GM06990 (cell line): ENCODE data around the gene CDC14A.

Experiments used
- DNase-seq: peaks from one replicate; pipeline ENCODE4 v3.0.0-alpha.2; 2011; ENCODE audit not compliant: insufficient read length; ENCODE audit errors: extremely low read depth
- H3K27me3 ChIP-seq: replicated peaks from 2 replicates; pipeline ENCODE4 v1.6.0; 2011; ENCODE audit warnings: low read length; ENCODE audit not compliant: control insufficient read depth, insufficient read depth
- H3K36me3 ChIP-seq: 2 replicates; pipeline ENCODE4 v1.5.1; 2011; ENCODE audit warnings: low read length; ENCODE audit not compliant: control insufficient read depth, insufficient read depth
- H3K4me3 ChIP-seq: replicated peaks from 2 replicates; pipeline ENCODE4 v1.5.1; 2011; ENCODE audit warnings: low read depth, mild to moderate bottlenecking, control low read depth, low read length
- CTCF ChIP-seq: IDR thresholded peaks from 2 replicates; pipeline ENCODE4 v1.5.1; 2011; ENCODE audit warnings: low read length, control low read depth, mild to moderate bottlenecking, inconsistent platforms; ENCODE audit not compliant: insufficient read depth, poor library complexity, severe bottlenecking

The CDC14A gene

GRCh38 chr1:100306735-100307313 lies 45.5 kb upstream of the CDC14A start:
- DNase-seq: no peak
- no peak for TF ChIP-seq CTCF
- H3K4me3 ChIP-seq: no peak overlapping the region
- no peaks in the 10 kb centered on the region for H3K27me3 ChIP-seq
- no peaks in the 10 kb centered on the region for H3K36me3 ChIP-seq

- no peaks in the 10 kb centered on the region for H3K27me3 ChIP-seq
- H3K36me3 ChIP-seq: no peaks in the 10 kb centered on the region
- DNase-seq: peak; percentile 28
- H3K4me3 ChIP-seq: no peak overlapping the region
- no peak for TF ChIP-seq CTCF
Measured at GRCh38 chr1:100308777-100309176, 43.5 kb upstream of the CDC14A start.

GRCh38 chr1:100309863-100310262 lies 42.4 kb upstream of the CDC14A start:
- no peaks in the 10 kb centered on the region for H3K27me3 ChIP-seq
- H3K36me3 ChIP-seq: no peaks in the 10 kb centered on the region
- no peak for DNase-seq
- no peak overlapping the region for H3K4me3 ChIP-seq
- no peak for TF ChIP-seq CTCF

- H3K36me3 ChIP-seq: no peaks in the 10 kb centered on the region
- H3K4me3 ChIP-seq: no peak overlapping the region
- no peak for DNase-seq
- H3K27me3 ChIP-seq: no peaks in the 10 kb centered on the region
- TF ChIP-seq CTCF: no peak
Measured at GRCh38 chr1:100313382-100313781, 38.9 kb upstream of the CDC14A start.

DNA sequence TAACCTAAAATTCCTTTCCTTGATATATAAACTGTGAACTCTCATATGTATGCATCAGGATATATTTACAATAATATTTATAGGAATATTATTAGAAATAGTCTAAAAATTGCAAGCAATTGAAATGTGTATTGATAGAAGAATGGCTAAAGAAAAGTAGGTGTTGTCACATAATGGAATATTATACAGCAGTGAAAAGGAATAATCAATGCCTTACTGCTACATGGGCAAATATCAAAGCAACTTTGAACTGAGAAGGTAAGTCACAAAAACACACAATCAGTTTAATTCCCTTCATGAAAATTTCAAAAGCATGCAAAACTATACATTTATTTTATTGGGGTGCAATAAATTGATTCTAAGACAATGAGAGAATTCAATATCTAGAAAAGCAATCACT lies 35.7 kb upstream of the CDC14A start:
- Histone ChIP-seq H3K4me3 (no peak overlapping the region), H3K36me3 (no peaks in the 10 kb centered on the region), H3K27me3 (no peaks in the 10 kb centered on the region)
- TF ChIP-seq CTCF: no peak
- DNase-seq: no peak
